B cell (primary cell): ENCODE results near the gene PIP4K2A. TPM values are rescaled to one million over a fixed set of nuclear protein-coding genes. Genes with fewer than 3 reads are reported as not detected.
A peak's percentile ranks its signal among the peaks of the same experiment; 100 is the strongest.

ENCODE experiments used
- ATAC-seq: fragments of 200-7000 bp; cut with Tn5 transposase; one replicate; pipeline ENCODE4 v1.10.0; 2021; ENCODE audit warnings: low read depth, mild to moderate bottlenecking, moderate number of reproducible peaks, moderate library complexity
- CTCF ChIA-PET: fragments of 350-600 bp; sonication (Branson Sonifier 250); formaldehyde crosslinking; loops from one replicate; lab custom pipeline; 2021; ENCODE audit warnings: antibody characterized with exemption, inconsistent platforms; lab: Charles Lee
- POLR2A ChIA-PET: fragments of 350-600 bp; sonication (Branson Sonifier 250); formaldehyde crosslinking; loops from one replicate; lab custom pipeline; 2021; ENCODE audit warnings: antibody characterized with exemption; lab: Charles Lee
- DNase-seq: peaks from one replicate; pipeline ENCODE4 v3.0.0; 2013
- H2AFZ ChIP-seq: 2 replicates; pipeline ENCODE4 v1.6.1; 2012; ENCODE audit warnings: mild to moderate bottlenecking, low read depth, low read length; ENCODE audit not compliant: insufficient read depth, poor library complexity, severe bottlenecking
- H3K27ac ChIP-seq, 2 donors: 1 replicate in 1 of 2; 2 replicates in 1 of 2; pipeline ENCODE4 v1.5.1; 2012 to 2013; ENCODE audit warnings: low read length in 2 of 2, mild to moderate bottlenecking in 2 of 2, moderate library complexity in 1 of 2
- H3K27me3 ChIP-seq, 4 experiments: fragments of 200-600 bp in 1 of 4; sonication (generic) in 1 of 4; replicated peaks in 1 of 4; 1 replicate in 2 of 4; 2 replicates in 2 of 4; pipeline versions ENCODE4 v1.6.1 to v1.7.0; 2013 to 2016; ENCODE audit warnings: low read length in 3 of 4, mild to moderate bottlenecking in 2 of 4, mixed read lengths in 1 of 4, moderate library complexity in 1 of 4; ENCODE audit not compliant: insufficient read depth in 4 of 4, control insufficient read depth in 3 of 4; ENCODE audit errors: control extremely low read depth in 1 of 4
- H3K36me3 ChIP-seq, 2 experiments: replicated peaks in 1 of 2; 1 replicate in 1 of 2; 2 replicates in 1 of 2; pipeline versions ENCODE4 v1.6.1 to v1.7.1; 2013; ENCODE audit warnings: low read length in 1 of 2; ENCODE audit not compliant: insufficient read depth in 2 of 2, control insufficient read depth in 1 of 2; ENCODE audit errors: control extremely low read depth in 1 of 2, extremely low read depth in 1 of 2
- H3K4me1 ChIP-seq, 2 donors: fragments of 200-600 bp in 1 of 2; sonication (generic) in 1 of 2; 1 replicate in 1 of 2; 2 replicates in 1 of 2; pipeline versions ENCODE4 v1.5.1 to v1.6.1; 2013 to 2017; ENCODE audit warnings: low read length in 2 of 2; ENCODE audit not compliant: control insufficient read depth in 2 of 2, insufficient read depth in 2 of 2
- H3K4me2 ChIP-seq: replicated peaks from 2 replicates; pipeline ENCODE3; 2012; ENCODE audit warnings: mild to moderate bottlenecking, low read depth, low read length; ENCODE audit not compliant: poor library complexity, severe bottlenecking
- H3K4me3 ChIP-seq, 5 experiments: fragments of 200-600 bp in 1 of 5; sonication (generic) in 1 of 5; 1 replicate in 3 of 5; 2 replicates in 2 of 5; pipeline versions ENCODE4 v1.5.1 to v1.7.0; 2011 to 2016; ENCODE audit warnings: low read length in 4 of 5, mild to moderate bottlenecking in 4 of 5, low read depth in 2 of 5, control low read depth in 1 of 5, moderate library complexity in 1 of 5; ENCODE audit not compliant: insufficient read depth in 1 of 5; ENCODE audit errors: control extremely low read depth in 1 of 5, extremely low read depth in 1 of 5
- H3K79me2 ChIP-seq: fragments of 200-600 bp; sonication (generic); one replicate; pipeline ENCODE4 v1.6.0; 2016; ENCODE audit warnings: low read length; ENCODE audit not compliant: control insufficient read depth, insufficient read depth
- H3K9ac ChIP-seq: fragments of 200-600 bp; sonication (generic); 2 replicates; pipeline ENCODE4 v1.6.1; 2017; ENCODE audit warnings: mild to moderate bottlenecking, low read length, moderate library complexity
- H3K9me3 ChIP-seq, 3 donors: one replicate each; pipeline versions ENCODE4 v1.6.1 to v1.7.1; 2013; ENCODE audit warnings: low read length in 2 of 3; ENCODE audit not compliant: control insufficient read depth in 2 of 3, insufficient read depth in 1 of 3; ENCODE audit errors: control extremely low read depth in 1 of 3
- H4K20me1 ChIP-seq: 2 replicates; pipeline ENCODE4 v1.6.0; 2012; ENCODE audit warnings: mild to moderate bottlenecking, low read length; ENCODE audit not compliant: insufficient read depth, control insufficient read depth, poor library complexity, severe bottlenecking
- H3K27ac Mint-ChIP-seq: one replicate; pipeline ENCODE4 v1.8.0; 2021; ENCODE audit warnings: mixed read lengths
- H3K27me3 Mint-ChIP-seq: one replicate; pipeline ENCODE4 v1.8.0; 2021; ENCODE audit warnings: mixed read lengths
- H3K4me1 Mint-ChIP-seq: one replicate; pipeline ENCODE4 v1.8.0; 2021; ENCODE audit warnings: mixed read lengths
- H3K4me3 Mint-ChIP-seq: one replicate; pipeline ENCODE4 v1.8.0; 2021; ENCODE audit warnings: mixed read lengths
- H3K9me3 Mint-ChIP-seq: one replicate; pipeline ENCODE4 v1.8.0; 2022; ENCODE audit warnings: mixed read lengths; ENCODE audit not compliant: insufficient read depth
- EZH2 ChIP-seq: IDR thresholded peaks from 2 replicates; pipeline ENCODE4 v1.6.1; 2012; ENCODE audit warnings: borderline replicate concordance, low read depth, mild to moderate bottlenecking, moderate library complexity, low read length; ENCODE audit not compliant: insufficient read depth, poor library complexity, severe bottlenecking
- WGBS: methylation state at CpG from one replicate; pipeline ENCODE4 v1.1.5; 2013; ENCODE audit warnings: missing lambda C conversion rate; ENCODE audit not compliant: insufficient coverage; 5-methylcytosine and 5-hydroxymethylcytosine counted together
- intact Hi-C: fragments of 100-400 bp; cut with micrococcal nuclease; formaldehyde crosslinking; loops from one replicate; pipeline ENCODE4 v1.10.0; 2022
- polyA plus RNA-seq: library from polyadenylated mRNA; depleted of rRNA; stranded (reverse); fragments of >200 nt; gene quantifications from 2 replicates; pipeline ENCODE4 v1.2.3, GENCODE V29; 2012
- total RNA-seq, 2 donors: library from RNA; stranded (reverse); fragments of 120-200 nt in 1 of 2; gene quantifications; 1 replicate in 1 of 2; 2 replicates in 1 of 2; pipeline versions ENCODE4 v1.2.3 to v1.2.4, GENCODE V29; 2013 to 2022
- TF ChIP-seq, protein P1 (sequence below): fragments of 200-600 bp; IDR thresholded peaks from one replicate; pipeline ENCODE4 v1.8.0; 2022; ENCODE audit warnings: antibody characterized with exemption, mild to moderate bottlenecking

PIP4K2A gene
- total and polyA plus RNA-seq, 2 donors (not counting 1 experiment from before 2014, with no cell fraction given) = 21.8 to 103 TPM

DNA sequence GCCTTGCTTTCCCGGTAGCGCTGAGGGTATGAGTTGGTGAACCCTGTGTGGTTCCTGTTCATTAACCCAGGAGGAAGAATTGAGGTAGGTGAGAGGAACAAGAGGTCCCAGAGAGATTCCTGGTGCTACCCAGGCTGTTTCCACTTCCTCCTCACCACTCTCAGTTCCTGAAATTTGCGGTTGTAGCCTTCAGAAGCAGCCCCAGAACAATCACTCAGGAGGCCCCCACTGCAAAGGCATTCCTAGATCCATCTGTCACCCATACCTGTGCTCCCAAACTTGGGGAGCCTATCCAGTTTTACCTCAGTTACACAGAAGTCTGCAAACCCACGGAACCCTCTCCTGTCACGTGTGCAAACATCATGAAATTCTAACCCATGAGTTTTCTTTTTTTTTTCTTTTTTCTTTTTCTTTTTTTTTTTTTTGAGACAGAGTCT, 9.0 kb upstream of the PIP4K2A start:
- H3K27me3 Mint-ChIP-seq = no peaks in the 10 kb centered on the region
- Histone ChIP-seq H3K4me2 (peak overlapping the region; percentile 73), H2AFZ (no peak overlapping the region), H4K20me1 (no peaks in the 10 kb centered on the region), H3K9ac (peak overlapping the region; percentile 40), H3K27ac (no peak overlapping the region), H3K36me3 (no peaks in the 10 kb centered on the region), H3K4me3 (peak overlapping the region in 3 of 5 experiments; percentile 21 to 50 (median 29)), H3K79me2 (peaks cover 7% of the 10 kb centered on the region), H3K9me3 (no peaks in the 10 kb centered on the region), H3K27me3 (no peaks in the 10 kb centered on the region), H3K4me1 (peaks cover 31 to 38% of the 10 kb centered on the region in 2 donors)
- H3K4me1 Mint-ChIP-seq = peaks cover 58% of the 10 kb centered on the region
- H3K4me3 Mint-ChIP-seq = peak overlapping the region; percentile 88
- ChIA-PET CTCF (interaction anchor here (1.3 kb wide), 1 partner anchor 96 kb away, joined by 5 read pairs; no protein-coding TSS in a partner anchor), POLR2A (interaction anchor here (0.5 to 1.0 kb wide), 3 partner anchors 14 to 51 kb away, joined by 3 to 13 read pairs (median 6); no protein-coding TSS in a partner anchor)
- H3K9me3 Mint-ChIP-seq = no peaks in the 10 kb centered on the region
- WGBS = 1% methylated on average over 5 of the region's 5 CpGs
- ATAC-seq = peak; percentile 93
- TF ChIP-seq, protein P1, sequence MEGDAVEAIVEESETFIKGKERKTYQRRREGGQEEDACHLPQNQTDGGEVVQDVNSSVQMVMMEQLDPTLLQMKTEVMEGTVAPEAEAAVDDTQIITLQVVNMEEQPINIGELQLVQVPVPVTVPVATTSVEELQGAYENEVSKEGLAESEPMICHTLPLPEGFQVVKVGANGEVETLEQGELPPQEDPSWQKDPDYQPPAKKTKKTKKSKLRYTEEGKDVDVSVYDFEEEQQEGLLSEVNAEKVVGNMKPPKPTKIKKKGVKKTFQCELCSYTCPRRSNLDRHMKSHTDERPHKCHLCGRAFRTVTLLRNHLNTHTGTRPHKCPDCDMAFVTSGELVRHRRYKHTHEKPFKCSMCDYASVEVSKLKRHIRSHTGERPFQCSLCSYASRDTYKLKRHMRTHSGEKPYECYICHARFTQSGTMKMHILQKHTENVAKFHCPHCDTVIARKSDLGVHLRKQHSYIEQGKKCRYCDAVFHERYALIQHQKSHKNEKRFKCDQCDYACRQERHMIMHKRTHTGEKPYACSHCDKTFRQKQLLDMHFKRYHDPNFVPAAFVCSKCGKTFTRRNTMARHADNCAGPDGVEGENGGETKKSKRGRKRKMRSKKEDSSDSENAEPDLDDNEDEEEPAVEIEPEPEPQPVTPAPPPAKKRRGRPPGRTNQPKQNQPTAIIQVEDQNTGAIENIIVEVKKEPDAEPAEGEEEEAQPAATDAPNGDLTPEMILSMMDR = no peak
- no peak for TF ChIP-seq EZH2
- intact Hi-C loops = loop anchor here (1.0 to 10.0 kb wide), 4 partner anchors 9 to 721 kb away; partner anchors contain the start of gene PIP4K2A
- peak overlapping the region; percentile 85 for H3K27ac Mint-ChIP-seq
- DNase-seq = peak; percentile 86

DNA sequence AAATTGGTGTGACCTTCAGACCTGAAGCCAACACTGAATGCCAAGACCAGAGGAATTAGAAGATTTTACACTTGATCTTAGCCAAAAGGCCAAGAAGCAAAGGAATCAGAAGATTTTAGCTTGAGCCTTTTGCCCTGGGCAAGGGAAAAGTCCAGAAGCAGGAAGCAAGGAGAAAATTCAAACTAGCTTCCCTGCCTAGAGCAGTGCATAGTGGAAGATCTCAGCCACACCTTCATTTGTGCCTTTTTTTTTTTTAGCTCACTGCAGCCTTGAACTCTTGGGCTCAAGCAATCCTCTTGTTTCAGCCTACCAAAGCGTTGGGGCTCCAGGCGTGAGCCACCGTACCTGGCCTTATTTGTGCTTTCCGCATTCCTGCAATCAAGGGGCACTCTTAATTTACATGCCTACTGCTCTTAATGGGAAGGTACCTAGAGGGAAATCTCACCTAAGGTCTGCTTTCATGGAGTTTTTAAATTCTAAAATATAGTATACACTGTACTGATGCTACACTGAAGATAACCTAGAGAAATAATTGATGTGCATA, 8.3 kb upstream of the PIP4K2A start:
- Histone ChIP-seq H3K4me3 (peak overlapping the region in 1 of 5 experiments; percentile 50), H4K20me1 (no peaks in the 10 kb centered on the region), H2AFZ (no peak overlapping the region), H3K9ac (peak overlapping the region; percentile 40), H3K9me3 (no peaks in the 10 kb centered on the region), H3K36me3 (no peaks in the 10 kb centered on the region), H3K4me1 (peaks cover 30 to 37% of the 10 kb centered on the region in 2 donors), H3K4me2 (peak overlapping the region; percentile 73), H3K79me2 (peaks cover 7% of the 10 kb centered on the region), H3K27ac (no peak overlapping the region), H3K27me3 (no peaks in the 10 kb centered on the region)
- TF ChIP-seq EZH2 = no peak
- TF ChIP-seq, protein P1 = no peak
- Mint-ChIP-seq H3K4me1 (peaks cover 54% of the 10 kb centered on the region), H3K27ac (peak overlapping the region; percentile 85), H3K27me3 (no peaks in the 10 kb centered on the region), H3K4me3 (peak overlapping the region; percentile 88), H3K9me3 (no peaks in the 10 kb centered on the region)
- ChIA-PET POLR2A (interaction anchor here (0.5 to 1.0 kb wide), 3 partner anchors 43 to 122 kb away, joined by 3 to 13 read pairs (median 6); no protein-coding TSS in a partner anchor), CTCF (no interaction called here)
- 87% methylated on average over 3 of the region's 4 CpGs for WGBS
- no peak for ATAC-seq
- peak; percentile 30 for DNase-seq
- intact Hi-C loops = loop anchor here (1.0 to 10.0 kb wide), 4 partner anchors 8 to 722 kb away; partner anchors contain the start of gene PIP4K2A
